MM.1S (cell line): ENCODE data around the gene RGS7.

Experiments
- EZH2 ChIP-seq: fragments of 300-600 bp; sonication (generic); optimal IDR thresholded peaks from 2 replicates; pipeline ENCODE3; 2017; ENCODE audit warnings: low read depth, mild to moderate bottlenecking, antibody characterized with exemption, low read length, mixed read lengths
- EZH2phosphoT487 ChIP-seq: fragments of 300-600 bp; sonication (generic); IDR thresholded peaks from 2 replicates; pipeline ENCODE4 v1.6.1; 2018; ENCODE audit warnings: antibody characterized with exemption, low read length
- TF ChIP-seq, protein P1 (sequence below): fragments of 300-600 bp; sonication (generic); IDR thresholded peaks from 2 replicates; pipeline ENCODE4 v1.5.1; 2016; ENCODE audit warnings: antibody characterized with exemption, low read length, mixed read lengths

DNA sequence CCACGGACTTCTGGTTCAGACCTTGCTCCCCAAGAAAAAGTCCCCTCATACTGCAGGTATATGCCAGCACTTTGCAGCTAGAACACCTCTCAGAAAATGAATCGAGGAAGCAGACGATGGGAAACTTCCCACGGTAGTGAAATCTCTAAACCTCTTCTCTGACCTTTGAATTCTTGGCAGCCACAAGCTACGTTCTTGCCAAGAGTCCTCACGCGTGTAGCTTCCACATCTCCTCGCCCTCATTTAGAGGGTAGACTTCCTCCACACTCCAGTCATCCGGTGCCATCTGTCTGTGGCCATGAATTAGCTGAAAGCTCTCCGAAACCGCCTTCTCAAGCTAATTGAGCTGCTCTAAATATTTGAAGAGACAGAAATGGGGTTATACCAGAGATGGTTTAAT lies 127.8 kb downstream of the RGS7 start:
- TF ChIP-seq, protein P1, sequence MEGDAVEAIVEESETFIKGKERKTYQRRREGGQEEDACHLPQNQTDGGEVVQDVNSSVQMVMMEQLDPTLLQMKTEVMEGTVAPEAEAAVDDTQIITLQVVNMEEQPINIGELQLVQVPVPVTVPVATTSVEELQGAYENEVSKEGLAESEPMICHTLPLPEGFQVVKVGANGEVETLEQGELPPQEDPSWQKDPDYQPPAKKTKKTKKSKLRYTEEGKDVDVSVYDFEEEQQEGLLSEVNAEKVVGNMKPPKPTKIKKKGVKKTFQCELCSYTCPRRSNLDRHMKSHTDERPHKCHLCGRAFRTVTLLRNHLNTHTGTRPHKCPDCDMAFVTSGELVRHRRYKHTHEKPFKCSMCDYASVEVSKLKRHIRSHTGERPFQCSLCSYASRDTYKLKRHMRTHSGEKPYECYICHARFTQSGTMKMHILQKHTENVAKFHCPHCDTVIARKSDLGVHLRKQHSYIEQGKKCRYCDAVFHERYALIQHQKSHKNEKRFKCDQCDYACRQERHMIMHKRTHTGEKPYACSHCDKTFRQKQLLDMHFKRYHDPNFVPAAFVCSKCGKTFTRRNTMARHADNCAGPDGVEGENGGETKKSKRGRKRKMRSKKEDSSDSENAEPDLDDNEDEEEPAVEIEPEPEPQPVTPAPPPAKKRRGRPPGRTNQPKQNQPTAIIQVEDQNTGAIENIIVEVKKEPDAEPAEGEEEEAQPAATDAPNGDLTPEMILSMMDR, result no peak
- TF ChIP-seq EZH2 (no peak), EZH2phosphoT487 (no peak)
